Activated CD4-positive, alpha-beta T cell treated with anti-CD3 and anti-CD28 coated beads, Interleukin-2, Interleukin-4, amounts not matched to agents 100 ng/mL and 50 ng/mL, durations not matched to agents 16 hours and 8 hours (primary cell): ENCODE results near the gene LRMDA.

ENCODE experiments used
- DNase-seq: peaks from one replicate; pipeline ENCODE4 v3.0.0-alpha.2; 2020; ENCODE audit warnings: low spot score

LRMDA gene

GRCh38 chr10:76274933-76275332 lies 843.5 kb downstream of the LRMDA start:
- no peak for DNase-seq

GRCh38 chr10:76278811-76279460 lies 847.5 kb downstream of the LRMDA start:
- no peak for DNase-seq

GRCh38 chr10:76281659-76282058 lies 850.2 kb downstream of the LRMDA start:
- no peak for DNase-seq

GRCh38 chr10:76282061-76283025 lies 850.9 kb downstream of the LRMDA start:
- no peak for DNase-seq

- DNase-seq, result no peak
These were observed 852.9 kb downstream of the LRMDA start for GRCh38 chr10:76284351-76284750.

GRCh38 chr10:76285012-76285411 lies 853.6 kb downstream of the LRMDA start:
- DNase-seq, result no peak

- no peak for DNase-seq
These were observed 854.1 kb downstream of the LRMDA start for GRCh38 chr10:76285515-76285914.

GRCh38 chr10:76286536-76286935 lies 855.1 kb downstream of the LRMDA start:
- DNase-seq, result no peak

GRCh38 chr10:76287856-76288255 lies 856.4 kb downstream of the LRMDA start:
- no peak for DNase-seq

- no peak for DNase-seq
These were observed 859.8 kb downstream of the LRMDA start for GRCh38 chr10:76291175-76291574.

- no peak for DNase-seq
These were observed 860.5 kb downstream of the LRMDA start for GRCh38 chr10:76291885-76292284.

- no peak for DNase-seq
These were observed 865.5 kb downstream of the LRMDA start for GRCh38 chr10:76296957-76297356.

- DNase-seq, result no peak
These were observed 865.9 kb downstream of the LRMDA start for GRCh38 chr10:76297358-76297757.

GRCh38 chr10:76297780-76298281 lies 866.4 kb downstream of the LRMDA start:
- DNase-seq, result no peak

- no peak for DNase-seq
These were observed 866.9 kb downstream of the LRMDA start for GRCh38 chr10:76298329-76298728.

GRCh38 chr10:76299501-76299900 lies 868.1 kb downstream of the LRMDA start:
- DNase-seq, result no peak

- no peak for DNase-seq
These were observed 869.8 kb downstream of the LRMDA start for GRCh38 chr10:76301211-76301610.

GRCh38 chr10:76301950-76302349 lies 870.5 kb downstream of the LRMDA start:
- no peak for DNase-seq

GRCh38 chr10:76302481-76302880 lies 871.1 kb downstream of the LRMDA start:
- no peak for DNase-seq

GRCh38 chr10:76302961-76303630 lies 871.7 kb downstream of the LRMDA start:
- no peak for DNase-seq

GRCh38 chr10:76303682-76304316 lies 872.4 kb downstream of the LRMDA start:
- peak; percentile 10 for DNase-seq
